Measurements from ENCODE around the gene ROR1.
A peak's percentile ranks its signal among the peaks of the same experiment; 100 is the strongest.
"Not testable (repeated sequence)": the region's sequence is repeated elsewhere in the genome, so short reads cannot be mapped to it uniquely, and the experiment has no call there.

Gene ROR1

GRCh38 chr1:63826246-63826861 is 52.5 kb downstream of the ROR1 start:
- DNase-seq = not testable (repeated sequence)

GRCh38 chr1:63827411-63828321 is 53.8 kb downstream of the ROR1 start:
- DNase-seq = no peak

- DNase-seq = no peak
Observed at GRCh38 chr1:63828322-63829044, 54.7 kb downstream of the ROR1 start.

GRCh38 chr1:63829349-63830327 is 55.8 kb downstream of the ROR1 start:
- DNase-seq = no peak

GRCh38 chr1:63831409-63831808 is 57.6 kb downstream of the ROR1 start:
- DNase-seq = no peak

GRCh38 chr1:63833363-63834119 is 59.7 kb downstream of the ROR1 start:
- DNase-seq = no peak

- DNase-seq = no peak
Observed at GRCh38 chr1:63835128-63835527, 61.3 kb downstream of the ROR1 start.

- no peak for DNase-seq
Observed at GRCh38 chr1:63836374-63836773, 62.6 kb downstream of the ROR1 start.

GRCh38 chr1:63836830-63837229 is 63.0 kb downstream of the ROR1 start:
- DNase-seq = peak; percentile 34

- DNase-seq = no peak
Observed at GRCh38 chr1:63843010-63843409, 69.2 kb downstream of the ROR1 start.

GRCh38 chr1:63843884-63844283 is 70.1 kb downstream of the ROR1 start:
- no peak for DNase-seq

GRCh38 chr1:63845346-63845745 is 71.5 kb downstream of the ROR1 start:
- DNase-seq = no peak

- no peak for DNase-seq
Observed at GRCh38 chr1:63847308-63847910, 73.6 kb downstream of the ROR1 start.

GRCh38 chr1:63848733-63849132 is 74.9 kb downstream of the ROR1 start:
- no peak for DNase-seq

- no peak for DNase-seq
Observed at GRCh38 chr1:63849149-63849548, 75.3 kb downstream of the ROR1 start.

- no peak for DNase-seq
Observed at GRCh38 chr1:63854091-63854490, 80.3 kb downstream of the ROR1 start.

- no peak for DNase-seq
Observed at GRCh38 chr1:63855942-63856341, 82.1 kb downstream of the ROR1 start.

- DNase-seq = no peak
Observed at GRCh38 chr1:63856924-63857323, 83.1 kb downstream of the ROR1 start.

GRCh38 chr1:63857478-63857877 is 83.7 kb downstream of the ROR1 start:
- no peak for DNase-seq

- DNase-seq = no peak
Observed at GRCh38 chr1:63858153-63858552, 84.3 kb downstream of the ROR1 start.

Data from retina (tissue), 1 donor.